Measurements from ENCODE around the gene APLF.

- TF ChIP-seq CTCF (conservative IDR thresholded peaks at IDR 0.05; ENCODE audit: low read depth, low read length) (no peak), EZH2 (IDR thresholded peaks at IDR 0.05; ENCODE audit: low read length, unreplicated experiment) (no peak), EZH2phosphoT487 (IDR thresholded peaks at IDR 0.05; ENCODE audit: borderline replicate concordance, low read length) (no peak)
Observed at GRCh38 chr2:68452158-68452900, 15.1 kb upstream of the APLF start.
